HG03520 (cell line): Measurements from ENCODE around the gene TIAM2.

Source experiments
- ATAC-seq: cut with Tn5 transposase; IDR thresholded peaks from one replicate; pipeline ENCODE4 v1.9.1; 2021; ENCODE audit warnings: mild to moderate bottlenecking, moderate library complexity; ENCODE audit not compliant: unreplicated experiment

The TIAM2 gene

GRCh38 chr6:155272353-155273232, 277.5 kb downstream of the TIAM2 start:
- ATAC-seq, result no peak

GRCh38 chr6:155273431-155273830, 278.3 kb downstream of the TIAM2 start:
- ATAC-seq, result no peak

GRCh38 chr6:155274106-155274505, 279.0 kb downstream of the TIAM2 start:
- no peak for ATAC-seq

GRCh38 chr6:155274533-155274932, 279.4 kb downstream of the TIAM2 start:
- ATAC-seq, result no peak

- no peak for ATAC-seq
These were observed 280.8 kb downstream of the TIAM2 start for GRCh38 chr6:155275808-155276480.

GRCh38 chr6:155276638-155277037, 281.5 kb downstream of the TIAM2 start:
- ATAC-seq, result no peak

- no peak for ATAC-seq
These were observed 283.4 kb downstream of the TIAM2 start for GRCh38 chr6:155278319-155279049.

- no peak for ATAC-seq
These were observed 289.7 kb downstream of the TIAM2 start for GRCh38 chr6:155284775-155285174.

- no peak for ATAC-seq
These were observed 292.6 kb downstream of the TIAM2 start for GRCh38 chr6:155287762-155288161.

- ATAC-seq, result no peak
These were observed 295.4 kb downstream of the TIAM2 start for GRCh38 chr6:155290491-155290890.

- no peak for ATAC-seq
These were observed 296.2 kb downstream of the TIAM2 start for GRCh38 chr6:155291291-155291690.

GRCh38 chr6:155292711-155293110, 297.6 kb downstream of the TIAM2 start:
- ATAC-seq, result no peak

GRCh38 chr6:155297669-155298068, 302.6 kb downstream of the TIAM2 start:
- ATAC-seq, result no peak

GRCh38 chr6:155301867-155302266, 306.8 kb downstream of the TIAM2 start:
- ATAC-seq, result no peak

- ATAC-seq, result no peak
These were observed 308.3 kb downstream of the TIAM2 start for GRCh38 chr6:155303361-155303870.

- ATAC-seq, result no peak
These were observed 311.8 kb downstream of the TIAM2 start for GRCh38 chr6:155306958-155307357.
